ENCODE measurements around the gene OSCP1.

The OSCP1 gene

GRCh38 chr1:36402504-36402890 is 47.8 kb downstream of the OSCP1 start:
- DNase-seq (ENCODE audit: low spot score), result no peak

- DNase-seq (ENCODE audit: low spot score), result no peak
Observed at GRCh38 chr1:36401602-36402503, 48.4 kb downstream of the OSCP1 start.

GRCh38 chr1:36400825-36401601 is 49.2 kb downstream of the OSCP1 start:
- peak; percentile 36 for DNase-seq (ENCODE audit: low spot score)

- DNase-seq (ENCODE audit: low spot score), result no peak
Observed at GRCh38 chr1:36400514-36400824, 49.8 kb downstream of the OSCP1 start.

- no peak for DNase-seq (ENCODE audit: low spot score)
Observed at GRCh38 chr1:36398370-36398977, 51.8 kb downstream of the OSCP1 start.

- peak; percentile 88 for DNase-seq (ENCODE audit: low spot score)
Observed at GRCh38 chr1:36397378-36398230, 52.6 kb downstream of the OSCP1 start, which contains the start of gene LSM10. TSS of gene LSM10 (minus strand) at chr1:36397908. CDS start at chr1:36394129, 3,779 bp downstream.

GRCh38 chr1:36397083-36397377 is 53.2 kb downstream of the OSCP1 start:
- no peak for DNase-seq (ENCODE audit: low spot score)

GRCh38 chr1:36396359-36396758 is 53.9 kb downstream of the OSCP1 start:
- DNase-seq (ENCODE audit: low spot score), result no peak

- DNase-seq (ENCODE audit: low spot score), result no peak
Observed at GRCh38 chr1:36393686-36394085, 56.6 kb downstream of the OSCP1 start.

- no peak for DNase-seq (ENCODE audit: low spot score)
Observed at GRCh38 chr1:36392836-36393235, 57.4 kb downstream of the OSCP1 start.

- no peak for DNase-seq (ENCODE audit: low spot score)
Observed at GRCh38 chr1:36391271-36391670, 59.0 kb downstream of the OSCP1 start.

GRCh38 chr1:36390411-36390810 is 59.8 kb downstream of the OSCP1 start:
- DNase-seq (ENCODE audit: low spot score), result no peak

- no peak for DNase-seq (ENCODE audit: low spot score)
Observed at GRCh38 chr1:36389999-36390398, 60.3 kb downstream of the OSCP1 start.

GRCh38 chr1:36389261-36389660 is 61.0 kb downstream of the OSCP1 start:
- DNase-seq (ENCODE audit: low spot score), result no peak

GRCh38 chr1:36387141-36387949 is 62.9 kb downstream of the OSCP1 start:
- DNase-seq (ENCODE audit: low spot score), result no peak

GRCh38 chr1:36386265-36387140 is 63.7 kb downstream of the OSCP1 start:
- DNase-seq (ENCODE audit: low spot score), result peak; percentile 96

- DNase-seq (ENCODE audit: low spot score), result peak; percentile 99
Observed at GRCh38 chr1:36385410-36386264, 64.6 kb downstream of the OSCP1 start, which contains the start of gene STK40. TSS of gene STK40 (minus strand) at chr1:36385924. CDS start at chr1:36361332, 24,592 bp downstream.

- DNase-seq (ENCODE audit: low spot score), result peak; percentile 45
Observed at GRCh38 chr1:36384542-36385409, 65.5 kb downstream of the OSCP1 start.

Data from CD4-positive, alpha-beta T cell treated with Interleukin-15 for 4 hours (primary cell).